ENCODE data around the gene FAM47B.

GRCh38 chrX:34956916-34957315 is 14.3 kb downstream of the FAM47B start:
- no peak for TF ChIP-seq CTCF (conservative IDR thresholded peaks at IDR 0.05; ENCODE audit: low read length)
- no peak for TF ChIP-seq EZH2phosphoT487 (IDR thresholded peaks at IDR 0.05; ENCODE audit: borderline replicate concordance, low read depth, low read length)
